ENCODE measurements around the gene HDGFL1.

The HDGFL1 gene

DNA sequence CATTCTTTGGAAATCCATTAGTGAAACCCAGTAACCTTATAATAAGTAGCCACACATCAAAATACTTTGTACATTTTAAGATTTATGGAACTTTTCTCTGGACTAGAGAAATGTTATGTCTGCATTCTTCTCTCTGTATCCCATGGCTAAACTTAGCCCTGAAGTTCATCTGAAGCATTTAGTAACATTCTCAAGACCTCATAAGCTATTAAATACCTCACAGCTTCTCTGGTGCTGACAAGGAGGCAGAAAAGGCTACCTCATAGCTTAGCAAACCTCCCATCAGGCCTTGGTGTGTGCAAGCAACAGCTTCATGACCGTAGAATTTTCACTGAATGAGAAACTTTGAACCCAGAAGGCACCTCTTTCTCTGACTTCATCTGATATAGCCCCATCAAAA, 38.9 kb upstream of the HDGFL1 start:
- no peak for TF ChIP-seq TAF1 (IDR thresholded peaks at IDR 0.05; ENCODE audit: borderline replicate concordance, insufficient read depth, low read length)
- TF ChIP-seq SIN3A (IDR thresholded peaks at IDR 0.05; ENCODE audit: borderline replicate concordance, insufficient read depth, low read length) = no peak
- no peak for TF ChIP-seq POLR2AphosphoS5 (IDR thresholded peaks at IDR 0.05; ENCODE audit: low read depth, low read length)
- TF ChIP-seq FOXP2 (optimal IDR thresholded peaks at IDR 0.05; ENCODE audit: borderline replicate concordance, extremely low read depth, extremely low read length, insufficient read depth) = no peak
- TF ChIP-seq, protein P1, sequence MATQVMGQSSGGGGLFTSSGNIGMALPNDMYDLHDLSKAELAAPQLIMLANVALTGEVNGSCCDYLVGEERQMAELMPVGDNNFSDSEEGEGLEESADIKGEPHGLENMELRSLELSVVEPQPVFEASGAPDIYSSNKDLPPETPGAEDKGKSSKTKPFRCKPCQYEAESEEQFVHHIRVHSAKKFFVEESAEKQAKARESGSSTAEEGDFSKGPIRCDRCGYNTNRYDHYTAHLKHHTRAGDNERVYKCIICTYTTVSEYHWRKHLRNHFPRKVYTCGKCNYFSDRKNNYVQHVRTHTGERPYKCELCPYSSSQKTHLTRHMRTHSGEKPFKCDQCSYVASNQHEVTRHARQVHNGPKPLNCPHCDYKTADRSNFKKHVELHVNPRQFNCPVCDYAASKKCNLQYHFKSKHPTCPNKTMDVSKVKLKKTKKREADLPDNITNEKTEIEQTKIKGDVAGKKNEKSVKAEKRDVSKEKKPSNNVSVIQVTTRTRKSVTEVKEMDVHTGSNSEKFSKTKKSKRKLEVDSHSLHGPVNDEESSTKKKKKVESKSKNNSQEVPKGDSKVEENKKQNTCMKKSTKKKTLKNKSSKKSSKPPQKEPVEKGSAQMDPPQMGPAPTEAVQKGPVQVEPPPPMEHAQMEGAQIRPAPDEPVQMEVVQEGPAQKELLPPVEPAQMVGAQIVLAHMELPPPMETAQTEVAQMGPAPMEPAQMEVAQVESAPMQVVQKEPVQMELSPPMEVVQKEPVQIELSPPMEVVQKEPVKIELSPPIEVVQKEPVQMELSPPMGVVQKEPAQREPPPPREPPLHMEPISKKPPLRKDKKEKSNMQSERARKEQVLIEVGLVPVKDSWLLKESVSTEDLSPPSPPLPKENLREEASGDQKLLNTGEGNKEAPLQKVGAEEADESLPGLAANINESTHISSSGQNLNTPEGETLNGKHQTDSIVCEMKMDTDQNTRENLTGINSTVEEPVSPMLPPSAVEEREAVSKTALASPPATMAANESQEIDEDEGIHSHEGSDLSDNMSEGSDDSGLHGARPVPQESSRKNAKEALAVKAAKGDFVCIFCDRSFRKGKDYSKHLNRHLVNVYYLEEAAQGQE (IDR thresholded peaks at IDR 0.05; ENCODE audit: insufficient read depth in 1 of 2, low read depth in 2 of 2, low read length in 2 of 2) = no peak

DNA sequence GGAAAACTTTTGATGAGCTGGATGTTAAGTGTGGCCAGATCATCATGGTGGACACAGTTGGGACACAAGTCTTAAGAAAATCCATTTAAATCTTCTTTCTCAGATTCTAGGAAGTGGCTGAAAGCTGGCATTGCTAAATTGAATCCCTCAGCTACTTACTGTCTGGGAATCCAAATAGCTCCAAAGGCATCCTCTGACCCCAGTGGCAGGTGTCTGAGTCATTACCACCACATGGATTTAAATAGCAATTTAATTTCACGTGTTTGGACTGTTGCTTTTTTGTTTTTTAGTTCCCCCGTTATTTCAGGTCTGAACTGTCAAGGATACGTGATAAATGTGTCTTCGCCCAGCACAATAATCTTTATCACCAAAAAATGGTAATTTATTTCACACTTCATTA, 33.2 kb upstream of the HDGFL1 start:
- no peak for TF ChIP-seq POLR2AphosphoS5 (IDR thresholded peaks at IDR 0.05; ENCODE audit: low read depth, low read length)
- TF ChIP-seq SIN3A (IDR thresholded peaks at IDR 0.05; ENCODE audit: borderline replicate concordance, insufficient read depth, low read length) = no peak
- TF ChIP-seq, protein P1 (IDR thresholded peaks at IDR 0.05; ENCODE audit: insufficient read depth in 1 of 2, low read depth in 2 of 2, low read length in 2 of 2) = no peak
- TF ChIP-seq FOXP2 (optimal IDR thresholded peaks at IDR 0.05; ENCODE audit: borderline replicate concordance, extremely low read depth, extremely low read length, insufficient read depth) = no peak
- TF ChIP-seq TAF1 (IDR thresholded peaks at IDR 0.05; ENCODE audit: borderline replicate concordance, insufficient read depth, low read length) = no peak

DNA sequence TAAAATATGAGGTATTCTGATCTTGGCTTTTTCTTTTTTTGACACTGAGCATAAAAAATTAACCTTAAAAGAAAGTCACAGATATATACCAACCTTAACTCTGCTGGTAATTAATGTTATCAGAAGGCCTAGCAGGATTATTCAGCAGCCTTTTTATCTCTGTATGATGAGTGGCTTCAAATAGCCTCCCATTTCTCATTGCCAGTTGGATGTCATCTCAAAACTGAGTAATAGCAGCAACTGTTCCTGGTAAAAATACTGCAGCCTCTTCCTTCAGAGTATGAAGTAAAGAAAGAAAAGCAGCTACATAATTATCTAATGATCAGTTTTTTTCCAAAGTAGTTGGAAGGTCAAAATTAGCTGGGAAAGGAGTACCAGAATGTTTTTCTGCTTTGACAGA, 24.9 kb upstream of the HDGFL1 start:
- TF ChIP-seq TAF1 (IDR thresholded peaks at IDR 0.05; ENCODE audit: borderline replicate concordance, insufficient read depth, low read length) (no peak), POLR2AphosphoS5 (IDR thresholded peaks at IDR 0.05; ENCODE audit: low read depth, low read length) (no peak), FOXP2 (optimal IDR thresholded peaks at IDR 0.05; ENCODE audit: borderline replicate concordance, extremely low read depth, extremely low read length, insufficient read depth) (no peak), SIN3A (IDR thresholded peaks at IDR 0.05; ENCODE audit: borderline replicate concordance, insufficient read depth, low read length) (no peak)
- TF ChIP-seq, protein P1 (IDR thresholded peaks at IDR 0.05; ENCODE audit: insufficient read depth in 1 of 2, low read depth in 2 of 2, low read length in 2 of 2) = no peak

DNA sequence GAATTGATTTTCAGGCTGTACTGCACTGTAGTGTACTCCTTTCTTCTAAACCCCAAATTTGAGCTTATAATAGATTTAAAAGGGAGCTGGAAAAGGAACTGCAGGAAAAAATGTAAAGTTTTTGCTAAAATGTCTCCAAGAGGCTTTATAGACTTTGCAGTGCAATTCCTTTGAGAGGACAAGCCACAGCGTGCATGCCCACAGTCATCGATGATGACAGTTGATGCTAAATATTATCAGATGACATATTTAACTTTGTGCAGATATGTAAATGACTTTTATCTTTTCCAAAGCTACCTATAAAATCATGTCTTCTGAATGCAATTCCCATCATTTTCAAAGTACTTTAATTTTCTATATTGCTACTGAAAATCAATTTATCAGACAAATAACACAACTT, 24.3 kb upstream of the HDGFL1 start:
- TF ChIP-seq POLR2AphosphoS5 (IDR thresholded peaks at IDR 0.05; ENCODE audit: low read depth, low read length) (no peak), TAF1 (IDR thresholded peaks at IDR 0.05; ENCODE audit: borderline replicate concordance, insufficient read depth, low read length) (no peak), FOXP2 (optimal IDR thresholded peaks at IDR 0.05; ENCODE audit: borderline replicate concordance, extremely low read depth, extremely low read length, insufficient read depth) (no peak), SIN3A (IDR thresholded peaks at IDR 0.05; ENCODE audit: borderline replicate concordance, insufficient read depth, low read length) (no peak)
- TF ChIP-seq, protein P1 (IDR thresholded peaks at IDR 0.05; ENCODE audit: insufficient read depth in 1 of 2, low read depth in 2 of 2, low read length in 2 of 2) = no peak

DNA sequence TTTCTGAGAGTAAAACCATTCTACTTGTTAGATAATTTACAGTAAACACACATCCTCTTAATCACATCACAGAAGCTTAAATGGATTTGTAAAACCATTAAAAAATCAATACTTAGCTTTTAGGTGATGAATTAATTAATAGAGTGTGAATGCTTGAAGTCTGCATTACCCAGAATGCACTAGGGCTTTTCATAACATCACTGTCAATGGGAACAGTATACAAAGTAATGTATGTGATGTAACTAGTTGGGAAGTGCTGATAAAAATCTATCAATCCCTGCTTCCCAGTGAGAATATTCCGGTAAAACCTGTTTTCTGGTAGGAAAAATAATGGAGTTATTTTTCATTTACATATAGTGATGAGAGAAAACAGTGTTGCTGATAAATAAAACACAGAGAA, 23.1 kb upstream of the HDGFL1 start:
- no peak for TF ChIP-seq SIN3A (IDR thresholded peaks at IDR 0.05; ENCODE audit: borderline replicate concordance, insufficient read depth, low read length)
- no peak for TF ChIP-seq TAF1 (IDR thresholded peaks at IDR 0.05; ENCODE audit: borderline replicate concordance, insufficient read depth, low read length)
- no peak for TF ChIP-seq FOXP2 (optimal IDR thresholded peaks at IDR 0.05; ENCODE audit: borderline replicate concordance, extremely low read depth, extremely low read length, insufficient read depth)
- TF ChIP-seq, protein P1 (IDR thresholded peaks at IDR 0.05; ENCODE audit: insufficient read depth in 1 of 2, low read depth in 2 of 2, low read length in 2 of 2) = no peak
- TF ChIP-seq POLR2AphosphoS5 (IDR thresholded peaks at IDR 0.05; ENCODE audit: low read depth, low read length) = no peak

All from PFSK-1 (cell line).